K562 (cell line): ENCODE data around the gene PIGB. TPM values are rescaled to one million over a fixed set of nuclear protein-coding genes. Genes with fewer than 3 reads are reported as not detected.

ENCODE experiments used
- ARID3B ChIP-seq: fragments of 250-450 bp; sonication (Bioruptor Pico); IDR thresholded peaks from 2 replicates; pipeline ENCODE4 v1.4.0; 2020; ENCODE audit warnings: borderline replicate concordance
- ARID4B ChIP-seq: sonication (generic); formaldehyde crosslinking; IDR thresholded peaks from 2 replicates; pipeline ENCODE4 v1.8.0; 2022; ENCODE audit warnings: mild to moderate bottlenecking, missing genetic modification reagents
- CREB3L1 ChIP-seq: fragments of 450-650 bp; IDR thresholded peaks from 2 replicates; pipeline ENCODE4 v1.6.1; 2014; ENCODE audit warnings: low read depth, mild to moderate bottlenecking, moderate library complexity, borderline replicate concordance
- CXXC5 ChIP-seq: fragments of 250-450 bp; sonication (Bioruptor Pico); IDR thresholded peaks from 2 replicates; pipeline ENCODE4 v1.8.0; 2022; ENCODE audit warnings: inconsistent platforms, mild to moderate bottlenecking, moderate library complexity
- GABPB1 ChIP-seq: sonication (generic); formaldehyde crosslinking; IDR thresholded peaks from 2 replicates; pipeline ENCODE4 v1.8.0; 2022; ENCODE audit warnings: mild to moderate bottlenecking, missing genetic modification reagents
- GTF2A2 ChIP-seq: IDR thresholded peaks from 2 replicates; pipeline ENCODE4 v1.6.1; 2016; ENCODE audit warnings: mild to moderate bottlenecking, missing genetic modification characterization, missing compliant biosample characterization
- KDM4B ChIP-seq, 2 experiments: fragments of 450-650 bp in 1 of 2; sonication (generic) in 1 of 2; IDR thresholded peaks; 2 replicates each; pipeline ENCODE4 v1.6.1; 2016 to 2017; ENCODE audit warnings: borderline replicate concordance in 2 of 2, antibody characterized with exemption in 1 of 2, low read depth in 1 of 2, mild to moderate bottlenecking in 1 of 2
- NFE2 ChIP-seq: IDR thresholded peaks from 2 replicates; pipeline ENCODE4 v1.6.1; 2014; ENCODE audit warnings: antibody characterized with exemption, low read depth
- PPARD ChIP-seq: fragments of 250-450 bp; sonication (Bioruptor Pico); IDR thresholded peaks from 2 replicates; pipeline ENCODE4 v1.8.0; 2022; ENCODE audit warnings: inconsistent platforms, mild to moderate bottlenecking, moderate library complexity
- RB1 ChIP-seq: fragments of 450-650 bp; IDR thresholded peaks from 2 replicates; pipeline ENCODE4 v1.6.1; 2017; ENCODE audit warnings: low read depth, mild to moderate bottlenecking
- TCFL5 ChIP-seq: fragments of 250-450 bp; sonication (Bioruptor Pico); conservative IDR thresholded peaks from 2 replicates; pipeline ENCODE4 v1.6.1; 2021; ENCODE audit warnings: mild to moderate bottlenecking, moderate library complexity, matching md5 sums
- TFAP4 ChIP-seq: sonication (generic); formaldehyde crosslinking; IDR thresholded peaks from 2 replicates; pipeline ENCODE4 v1.8.0; 2022; ENCODE audit warnings: missing genetic modification reagents, mild to moderate bottlenecking, moderate library complexity, borderline replicate concordance
- ZNF354B ChIP-seq: fragments of 250-450 bp; sonication (Bioruptor Pico); IDR thresholded peaks from 2 replicates; pipeline ENCODE4 v1.4.0; 2020
- ZNF785 ChIP-seq: fragments of 250-450 bp; sonication (Bioruptor Pico); IDR thresholded peaks from 2 replicates; pipeline ENCODE4 v1.4.0; 2020; ENCODE audit warnings: mild to moderate bottlenecking
- ZNF79 ChIP-seq: fragments of 250-450 bp; sonication (Bioruptor Pico); IDR thresholded peaks from 2 replicates; pipeline ENCODE4 v1.4.0; 2020; ENCODE audit warnings: low read depth, mild to moderate bottlenecking, moderate library complexity
- polyA plus RNA-seq, 8 experiments: library from polyadenylated mRNA; depleted of rRNA in 4 of 8; stranded (reverse) in 5 of 8; unstranded in 3 of 8; fragments of >200 nt; fragmentation: Nextera tagmentation in 2 of 8; fragmentation: Illumina TruSeq in 1 of 8; extraction: Ambion mirVana in 2 of 8; extraction: Trizol in 1 of 8; gene quantifications; 2 replicates each; pipeline versions ENCODE4 v1.2.1 to v1.2.3, GENCODE V29; 2011 to 2014; ENCODE audit warnings: inconsistent platforms in 1 of 8, missing spikeins in 1 of 8
- total RNA-seq, 7 experiments: library from RNA; depleted of rRNA in 6 of 7; stranded (reverse); fragments of >200 nt in 6 of 7; fragmentation: Illumina TruSeq in 2 of 7; extraction: Trizol in 2 of 7; gene quantifications; 2 replicates each; pipeline versions ENCODE4 v1.2.1 to v1.2.3, GENCODE V29; 2011 to 2021; ENCODE audit warnings: low replicate concordance in 1 of 7
- TF ChIP-seq, protein P1 (sequence below): fragments of 450-650 bp; IDR thresholded peaks from 2 replicates; pipeline ENCODE4 v1.6.1; 2017; ENCODE audit warnings: mild to moderate bottlenecking, moderate library complexity

Gene PIGB
- total and polyA plus RNA-seq, 9 of the 15 experiments (the other 6 are each of a cell fraction or from before 2014, with no cell fraction given): 9.9 to 32.3 (median 18.2) TPM

DNA sequence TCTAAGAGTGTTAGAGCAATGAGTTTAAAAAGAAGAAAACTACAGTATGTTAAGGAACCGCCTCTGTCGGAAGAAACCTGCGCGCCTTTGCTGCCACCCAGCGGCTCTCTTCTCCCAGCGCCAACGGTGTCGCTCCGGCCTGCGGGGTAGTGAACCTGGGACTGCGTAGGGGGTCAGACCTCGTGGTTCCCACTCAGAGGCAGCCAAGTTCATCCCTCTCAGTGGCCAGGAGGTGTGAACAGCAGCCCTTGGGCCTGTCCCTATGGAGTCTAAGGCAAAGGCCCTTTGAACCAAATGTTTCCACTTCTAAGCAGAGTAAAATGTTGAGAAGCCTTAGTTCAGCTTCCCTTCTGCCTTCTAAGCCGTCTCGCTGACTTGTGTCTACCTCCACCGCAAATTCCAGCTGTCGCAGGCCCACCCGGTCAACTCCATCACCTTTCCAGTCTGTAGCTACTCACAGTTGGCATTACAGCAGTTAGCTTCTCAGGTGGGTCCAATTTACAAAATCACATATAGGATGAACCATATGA is 28.4 kb upstream of the PIGB start (continued):
- TF ChIP-seq ZNF785 (CRISPR knock-in tag) (no peak), ARID4B (CRISPR knock-in tag) (no peak), ZNF79 (no peak), RB1 (peak; percentile 56), KDM4B (IDR thresholded peaks at IDR 0.05; ENCODE audit: borderline replicate concordance in 2 of 2, low read depth in 1 of 2) (no peak), PPARD (no peak), TCFL5 (CRISPR knock-in tag) (no peak), GTF2A2 (no peak), CREB3L1 (no peak), ARID3B (CRISPR knock-in tag) (no peak), GABPB1 (CRISPR knock-in tag) (no peak; the same call in 1 of the 2 replicates), TFAP4 (no peak), NFE2 (no peak), CXXC5 (CRISPR knock-in tag) (no peak), ZNF354B (no peak)
- TF ChIP-seq, protein P1, sequence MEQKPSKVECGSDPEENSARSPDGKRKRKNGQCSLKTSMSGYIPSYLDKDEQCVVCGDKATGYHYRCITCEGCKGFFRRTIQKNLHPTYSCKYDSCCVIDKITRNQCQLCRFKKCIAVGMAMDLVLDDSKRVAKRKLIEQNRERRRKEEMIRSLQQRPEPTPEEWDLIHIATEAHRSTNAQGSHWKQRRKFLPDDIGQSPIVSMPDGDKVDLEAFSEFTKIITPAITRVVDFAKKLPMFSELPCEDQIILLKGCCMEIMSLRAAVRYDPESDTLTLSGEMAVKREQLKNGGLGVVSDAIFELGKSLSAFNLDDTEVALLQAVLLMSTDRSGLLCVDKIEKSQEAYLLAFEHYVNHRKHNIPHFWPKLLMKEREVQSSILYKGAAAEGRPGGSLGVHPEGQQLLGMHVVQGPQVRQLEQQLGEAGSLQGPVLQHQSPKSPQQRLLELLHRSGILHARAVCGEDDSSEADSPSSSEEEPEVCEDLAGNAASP: no peak
